Measurements from ENCODE around the gene PREX1.
A peak's percentile ranks its signal among the peaks of the same experiment; 100 is the strongest.
"Not testable (repeated sequence)": the region's sequence is repeated elsewhere in the genome, so short reads cannot be mapped to it uniquely, and the experiment has no call there.

Gene PREX1, protein sequence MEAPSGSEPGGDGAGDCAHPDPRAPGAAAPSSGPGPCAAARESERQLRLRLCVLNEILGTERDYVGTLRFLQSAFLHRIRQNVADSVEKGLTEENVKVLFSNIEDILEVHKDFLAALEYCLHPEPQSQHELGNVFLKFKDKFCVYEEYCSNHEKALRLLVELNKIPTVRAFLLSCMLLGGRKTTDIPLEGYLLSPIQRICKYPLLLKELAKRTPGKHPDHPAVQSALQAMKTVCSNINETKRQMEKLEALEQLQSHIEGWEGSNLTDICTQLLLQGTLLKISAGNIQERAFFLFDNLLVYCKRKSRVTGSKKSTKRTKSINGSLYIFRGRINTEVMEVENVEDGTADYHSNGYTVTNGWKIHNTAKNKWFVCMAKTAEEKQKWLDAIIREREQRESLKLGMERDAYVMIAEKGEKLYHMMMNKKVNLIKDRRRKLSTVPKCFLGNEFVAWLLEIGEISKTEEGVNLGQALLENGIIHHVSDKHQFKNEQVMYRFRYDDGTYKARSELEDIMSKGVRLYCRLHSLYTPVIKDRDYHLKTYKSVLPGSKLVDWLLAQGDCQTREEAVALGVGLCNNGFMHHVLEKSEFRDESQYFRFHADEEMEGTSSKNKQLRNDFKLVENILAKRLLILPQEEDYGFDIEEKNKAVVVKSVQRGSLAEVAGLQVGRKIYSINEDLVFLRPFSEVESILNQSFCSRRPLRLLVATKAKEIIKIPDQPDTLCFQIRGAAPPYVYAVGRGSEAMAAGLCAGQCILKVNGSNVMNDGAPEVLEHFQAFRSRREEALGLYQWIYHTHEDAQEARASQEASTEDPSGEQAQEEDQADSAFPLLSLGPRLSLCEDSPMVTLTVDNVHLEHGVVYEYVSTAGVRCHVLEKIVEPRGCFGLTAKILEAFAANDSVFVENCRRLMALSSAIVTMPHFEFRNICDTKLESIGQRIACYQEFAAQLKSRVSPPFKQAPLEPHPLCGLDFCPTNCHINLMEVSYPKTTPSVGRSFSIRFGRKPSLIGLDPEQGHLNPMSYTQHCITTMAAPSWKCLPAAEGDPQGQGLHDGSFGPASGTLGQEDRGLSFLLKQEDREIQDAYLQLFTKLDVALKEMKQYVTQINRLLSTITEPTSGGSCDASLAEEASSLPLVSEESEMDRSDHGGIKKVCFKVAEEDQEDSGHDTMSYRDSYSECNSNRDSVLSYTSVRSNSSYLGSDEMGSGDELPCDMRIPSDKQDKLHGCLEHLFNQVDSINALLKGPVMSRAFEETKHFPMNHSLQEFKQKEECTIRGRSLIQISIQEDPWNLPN (N-terminal part only)

DNA sequence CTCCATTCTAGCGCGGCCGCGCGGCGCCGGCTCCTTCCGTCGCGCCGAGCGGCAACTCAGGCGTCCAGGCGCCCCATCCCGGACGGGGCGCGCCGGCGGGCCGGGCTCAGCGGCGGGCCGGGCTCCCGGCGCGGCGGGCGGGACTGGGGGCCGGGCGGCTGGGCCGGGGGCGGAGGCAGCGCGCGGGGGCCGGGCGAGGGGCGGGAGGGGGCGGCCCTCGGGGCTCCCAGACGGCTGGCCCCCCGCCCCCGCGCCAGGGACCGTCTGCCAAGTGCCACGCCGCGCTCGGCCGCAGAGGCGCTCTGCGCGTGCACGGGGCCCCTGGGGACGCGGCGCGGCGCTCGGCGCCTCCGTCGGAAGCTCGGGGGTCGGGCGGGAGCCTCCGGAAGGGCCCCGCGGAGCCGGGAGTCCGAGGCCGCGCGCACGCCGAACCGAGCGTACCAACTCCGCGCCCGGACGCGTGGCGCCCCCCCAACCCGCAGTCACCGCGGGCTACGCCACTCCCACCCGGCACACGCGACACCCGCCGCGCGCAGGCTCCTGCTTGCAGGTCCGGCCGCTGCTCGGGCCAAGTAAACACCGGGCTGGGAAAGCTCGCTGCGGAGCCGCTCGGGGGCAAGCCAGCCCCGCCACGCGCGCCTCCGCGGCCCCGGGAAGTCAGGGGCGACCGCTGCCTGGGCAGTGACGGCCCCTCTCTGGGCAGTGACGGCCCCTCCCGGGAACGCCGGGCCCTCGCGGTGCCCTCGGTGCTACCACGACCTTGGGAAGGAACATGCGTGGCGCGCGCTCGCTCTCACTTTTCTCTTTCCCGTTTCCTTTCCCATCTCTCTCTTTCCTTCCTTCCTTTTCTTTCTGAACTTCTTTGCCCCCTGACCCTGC lies at the start of gene PREX1:
PREX1 (minus strand) TSS at position 145 of the 879 bp plus-strand sequence; CDS start at position 6, 139 bp downstream.
- no peaks in the 10 kb centered on the region for H3K9me3 Mint-ChIP-seq
- peaks cover 8% of the 10 kb centered on the region for H3K36me3 Mint-ChIP-seq
- peaks cover 77% of the 10 kb centered on the region for H3K4me1 Mint-ChIP-seq

DNA sequence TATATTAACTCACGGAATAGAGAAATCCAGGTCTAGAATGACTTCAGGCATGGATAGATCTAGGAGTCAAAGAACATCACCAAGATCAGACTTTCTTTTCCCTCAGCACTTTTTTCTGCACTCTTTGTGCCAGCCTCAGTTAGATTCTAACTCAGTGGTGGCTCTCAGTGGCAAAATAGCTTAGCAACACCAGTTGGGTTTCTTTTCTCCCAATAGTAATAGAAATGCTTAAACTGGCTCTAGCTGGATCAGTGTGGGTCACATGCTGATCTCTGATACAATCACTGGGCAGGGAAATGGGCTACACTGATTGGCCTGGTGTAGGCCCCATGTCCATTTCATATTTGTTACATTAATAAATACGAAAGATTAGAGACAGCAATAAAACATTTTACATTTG lies 49.5 kb upstream of the PREX1 start:
- Mint-ChIP-seq H3K36me3 (no peaks in the 10 kb centered on the region), H3K27me3 (no peaks in the 10 kb centered on the region), H3K4me1 (peaks cover 39% of the 10 kb centered on the region), H3K9me3 (no peaks in the 10 kb centered on the region), H3K27ac (no peak overlapping the region), H3K4me3 (no peak overlapping the region)
- no peak for ATAC-seq

More for the DNA sequence above, at the start of gene PREX1:
- peak within 1 kb of the TSS; percentile 96 for H3K27ac Mint-ChIP-seq
- no peaks in the 10 kb centered on the region for H3K27me3 Mint-ChIP-seq
- ATAC-seq: peak; percentile 84
- peak within 1 kb of the TSS; percentile 100 for H3K4me3 Mint-ChIP-seq

DNA sequence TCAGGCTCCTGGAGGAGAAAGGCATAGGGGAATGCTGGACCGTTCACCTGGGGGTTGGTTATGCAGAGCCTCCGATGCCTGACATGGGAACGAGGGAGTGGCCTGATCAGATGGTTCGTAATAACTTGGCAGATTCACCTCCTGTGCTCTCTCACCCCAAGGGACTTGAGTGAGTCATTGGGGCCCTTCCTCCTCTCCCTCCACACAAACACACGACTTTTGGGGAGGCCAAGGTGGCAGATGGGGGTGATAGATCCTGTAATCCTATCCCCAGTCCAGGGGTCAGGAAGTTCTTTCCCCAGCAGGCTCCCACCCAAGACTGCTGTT lies 48.1 kb upstream of the PREX1 start:
- ATAC-seq: peak; percentile 73
- no peaks in the 10 kb centered on the region for H3K9me3 Mint-ChIP-seq
- H3K36me3 Mint-ChIP-seq: no peaks in the 10 kb centered on the region
- H3K27me3 Mint-ChIP-seq: no peaks in the 10 kb centered on the region
- H3K27ac Mint-ChIP-seq: peak overlapping the region; percentile 99
- no peak overlapping the region for H3K4me3 Mint-ChIP-seq
- H3K4me1 Mint-ChIP-seq: peaks cover 39% of the 10 kb centered on the region

DNA sequence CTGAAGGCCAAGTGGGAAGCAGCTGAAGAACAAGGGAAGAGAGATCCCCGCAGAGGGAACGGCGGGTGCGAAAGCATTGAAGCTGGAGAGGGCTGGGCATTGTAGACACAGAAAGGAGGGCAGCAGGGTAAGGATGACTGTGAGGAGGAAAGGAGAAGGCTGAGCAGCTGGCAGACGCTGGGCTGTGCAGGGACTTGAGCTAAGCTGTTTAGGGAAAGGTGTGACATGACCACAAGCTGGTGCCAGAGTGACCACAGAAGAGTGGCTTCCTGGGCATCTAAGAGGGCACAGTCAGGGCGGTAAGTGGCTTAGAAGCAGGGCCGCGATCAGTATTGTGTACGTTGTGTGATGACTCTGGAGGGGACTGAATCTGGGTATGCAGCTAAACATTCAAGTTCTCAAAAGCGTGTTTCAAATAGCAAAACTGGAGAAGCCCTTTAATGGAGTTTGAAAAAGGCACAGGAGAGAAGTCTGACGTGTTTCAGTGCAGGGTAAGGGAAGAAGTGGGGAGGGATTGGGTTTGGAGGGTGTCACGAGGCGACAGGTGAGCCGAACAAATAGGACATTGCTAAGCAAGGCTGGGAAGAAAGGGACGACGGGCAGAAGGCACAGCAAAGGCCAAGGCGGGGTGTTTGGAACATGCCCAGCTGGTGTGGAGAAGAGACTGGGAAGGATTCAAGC lies 47.6 kb upstream of the PREX1 start:
- Mint-ChIP-seq H3K27ac (peak overlapping the region; percentile 99), H3K4me3 (no peak overlapping the region), H3K36me3 (no peaks in the 10 kb centered on the region), H3K27me3 (no peaks in the 10 kb centered on the region), H3K4me1 (peaks cover 39% of the 10 kb centered on the region), H3K9me3 (no peaks in the 10 kb centered on the region)
- no peak for ATAC-seq

DNA sequence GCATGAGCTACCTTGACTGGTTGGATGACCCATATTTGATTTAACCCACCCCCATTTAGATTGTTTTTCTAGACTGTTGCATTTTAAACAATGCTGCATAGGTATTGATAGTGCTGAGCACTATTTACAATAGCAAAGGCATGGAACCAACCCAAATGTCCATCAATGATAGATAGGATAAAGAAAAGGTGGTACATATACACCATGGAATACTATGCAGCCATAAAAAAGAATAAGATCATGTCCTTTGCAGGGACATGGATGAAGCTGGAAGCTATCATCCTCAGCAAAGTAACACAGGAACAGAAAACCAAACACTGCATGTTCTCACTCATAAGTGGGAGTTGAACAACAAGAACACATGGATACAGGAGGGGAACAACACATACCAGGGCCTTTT lies 41.6 kb upstream of the PREX1 start:
- not testable (repeated sequence) for H3K4me3 Mint-ChIP-seq, H3K9me3 Mint-ChIP-seq, H3K27me3 Mint-ChIP-seq, ATAC-seq, H3K27ac Mint-ChIP-seq, H3K36me3 Mint-ChIP-seq
- peaks cover 41% of the 10 kb centered on the region for H3K4me1 Mint-ChIP-seq

DNA sequence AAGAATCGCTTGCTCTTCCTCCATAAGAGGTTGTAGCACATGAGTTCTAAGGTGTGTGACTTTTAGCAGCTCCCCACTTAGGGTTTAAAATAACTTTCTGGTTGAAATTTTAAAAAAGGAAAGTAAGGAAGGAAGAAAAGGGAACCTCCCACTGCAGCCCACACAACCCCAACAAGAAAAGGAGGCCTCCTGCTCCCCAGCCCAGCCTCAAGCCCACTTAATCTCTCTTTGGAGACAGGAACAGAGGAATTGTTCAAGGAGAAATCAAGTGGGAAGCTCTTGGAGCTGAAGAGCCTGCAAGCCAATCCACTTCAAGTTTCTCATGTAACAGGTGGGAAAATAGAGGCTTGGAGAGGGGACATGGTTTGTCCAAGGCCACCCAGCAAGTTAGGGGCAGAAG lies 39.1 kb upstream of the PREX1 start:
- Mint-ChIP-seq H3K27ac (peak overlapping the region; percentile 76), H3K27me3 (no peaks in the 10 kb centered on the region), H3K4me1 (peaks cover 45% of the 10 kb centered on the region), H3K36me3 (no peaks in the 10 kb centered on the region), H3K9me3 (no peaks in the 10 kb centered on the region), H3K4me3 (no peak overlapping the region)
- no peak for ATAC-seq

DNA sequence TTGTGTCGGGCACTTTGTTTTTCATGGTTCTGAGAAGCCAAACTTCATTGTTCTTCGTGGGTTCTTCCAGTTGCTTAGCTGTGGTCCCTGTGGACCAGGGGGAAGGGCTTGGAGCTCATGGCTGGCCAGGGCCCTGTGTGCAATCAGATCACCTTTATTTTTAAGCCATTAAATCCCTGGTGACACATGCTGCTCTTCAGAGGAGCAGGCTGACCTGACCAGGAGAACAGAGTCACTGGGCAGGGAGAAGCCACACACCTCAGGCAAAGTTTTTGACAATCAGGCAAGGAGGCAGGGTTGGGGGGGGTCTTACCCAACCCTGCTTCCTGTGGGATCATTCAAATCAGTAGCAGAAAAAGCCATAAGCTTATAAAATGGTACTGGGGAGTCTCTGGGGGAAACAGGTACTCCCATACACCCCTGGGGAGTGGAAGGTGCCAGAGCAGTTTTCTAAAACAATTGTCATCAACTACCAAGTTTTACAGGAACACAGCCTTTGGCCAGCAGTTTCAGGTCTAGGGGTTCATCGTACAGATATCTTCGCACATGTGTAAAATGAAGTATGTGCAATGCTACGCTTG lies 37.0 kb upstream of the PREX1 start:
- H3K9me3 Mint-ChIP-seq: no peaks in the 10 kb centered on the region
- H3K4me1 Mint-ChIP-seq: peaks cover 61% of the 10 kb centered on the region
- no peak for ATAC-seq
- no peaks in the 10 kb centered on the region for H3K27me3 Mint-ChIP-seq
- peak overlapping the region; percentile 70 for H3K27ac Mint-ChIP-seq
- no peak overlapping the region for H3K4me3 Mint-ChIP-seq
- no peaks in the 10 kb centered on the region for H3K36me3 Mint-ChIP-seq

DNA sequence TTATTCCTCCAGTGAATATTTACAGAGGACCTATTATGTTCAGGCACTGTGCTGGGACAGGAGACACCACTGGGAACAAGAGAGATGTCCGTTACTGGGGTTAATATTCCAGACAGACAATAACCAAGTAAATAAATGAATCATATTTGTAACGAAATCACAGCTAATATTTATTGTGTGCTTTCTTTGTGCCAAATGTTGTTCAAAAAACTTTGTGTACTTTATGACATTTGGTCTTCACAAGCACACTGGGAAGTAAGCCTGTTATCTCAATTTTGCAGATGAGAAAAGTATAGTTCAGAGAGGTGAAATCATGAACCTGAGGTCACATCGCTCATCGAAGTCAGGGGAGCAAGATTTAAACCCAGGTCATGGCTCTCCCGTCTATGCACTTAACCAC lies 36.5 kb upstream of the PREX1 start:
- no peak overlapping the region for H3K4me3 Mint-ChIP-seq
- peak overlapping the region; percentile 70 for H3K27ac Mint-ChIP-seq
- no peaks in the 10 kb centered on the region for H3K27me3 Mint-ChIP-seq
- peaks cover 67% of the 10 kb centered on the region for H3K4me1 Mint-ChIP-seq
- no peaks in the 10 kb centered on the region for H3K9me3 Mint-ChIP-seq
- ATAC-seq: no peak
- H3K36me3 Mint-ChIP-seq: no peaks in the 10 kb centered on the region

DNA sequence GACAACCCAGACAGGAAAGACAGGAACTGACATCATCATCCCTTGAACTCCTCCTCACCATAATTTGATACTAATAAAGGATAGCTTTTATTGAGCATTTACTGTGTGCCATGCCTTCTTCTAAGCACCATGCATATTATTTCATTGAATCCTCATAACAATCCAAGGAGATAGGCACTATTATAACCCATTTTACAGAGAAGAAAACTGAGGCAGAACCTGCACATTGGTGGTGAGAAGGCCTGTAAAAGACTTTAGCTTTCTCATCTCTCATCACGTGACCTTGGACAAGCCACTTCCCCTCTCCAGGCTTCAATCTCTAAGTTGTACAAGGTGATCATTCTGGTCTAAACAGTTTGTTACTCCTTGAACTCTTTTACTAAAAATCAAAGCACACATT lies 34.5 kb upstream of the PREX1 start:
- Mint-ChIP-seq H3K4me1 (peaks cover 71% of the 10 kb centered on the region), H3K4me3 (no peak overlapping the region), H3K36me3 (no peaks in the 10 kb centered on the region), H3K27ac (no peak overlapping the region), H3K27me3 (no peaks in the 10 kb centered on the region), H3K9me3 (no peaks in the 10 kb centered on the region)
- no peak for ATAC-seq

DNA sequence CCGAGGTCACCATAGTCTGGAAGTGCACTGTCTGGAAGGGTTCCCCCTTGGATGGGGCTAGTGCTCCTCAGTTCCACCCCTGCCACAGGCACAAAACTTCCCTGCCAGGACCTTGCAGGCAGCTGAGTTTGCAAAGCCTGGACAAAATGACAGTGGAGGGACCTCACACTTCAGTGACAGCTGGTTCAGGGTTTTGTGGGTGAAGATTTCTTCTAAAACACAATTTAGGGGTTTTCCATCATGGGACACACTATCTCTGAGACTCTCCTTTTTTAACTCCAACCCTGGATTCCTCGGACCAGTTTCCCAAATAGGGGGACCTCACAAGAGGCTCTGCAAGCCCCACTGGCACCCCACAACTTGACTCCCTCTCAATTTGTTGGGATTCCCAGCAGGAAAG lies 33.6 kb upstream of the PREX1 start:
- Mint-ChIP-seq H3K4me1 (peaks cover 71% of the 10 kb centered on the region), H3K9me3 (no peaks in the 10 kb centered on the region), H3K36me3 (no peaks in the 10 kb centered on the region), H3K27me3 (no peaks in the 10 kb centered on the region), H3K4me3 (no peak overlapping the region), H3K27ac (peak overlapping the region; percentile 30)
- ATAC-seq: no peak

DNA sequence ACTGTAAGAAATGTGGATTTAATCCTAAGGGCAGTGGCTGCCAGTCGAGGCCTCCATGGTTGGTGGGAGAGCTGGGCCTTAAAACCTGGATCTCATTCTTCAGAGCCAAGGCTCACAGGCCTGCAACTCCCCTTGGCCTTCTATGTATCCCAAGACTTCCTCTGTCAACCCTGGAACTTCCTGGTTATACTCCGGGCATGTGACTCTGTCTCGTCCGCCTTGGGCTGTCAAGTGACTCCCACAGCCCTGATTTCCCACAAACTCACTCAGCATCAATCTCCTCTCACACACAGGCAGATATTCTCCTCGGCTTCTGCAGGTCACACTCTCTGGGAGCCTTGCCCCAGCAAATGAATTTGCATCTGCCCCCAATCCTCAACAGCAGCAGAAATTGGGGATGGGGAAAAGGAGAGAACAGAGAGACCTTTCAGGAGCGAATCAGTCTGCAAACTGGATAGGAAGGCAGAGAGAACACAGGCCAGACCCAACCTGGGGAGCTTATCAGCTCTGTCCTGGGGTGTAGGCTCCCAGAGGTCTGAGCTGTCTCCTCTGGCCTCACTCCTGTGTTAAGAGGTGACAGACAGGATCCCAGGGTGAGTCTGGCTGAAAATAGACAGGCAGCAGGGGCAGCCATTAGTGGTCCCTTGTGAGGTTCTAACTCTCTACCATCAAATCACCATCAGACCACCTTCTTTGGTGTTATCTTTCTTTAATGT lies 30.4 kb upstream of the PREX1 start:
- peak overlapping the region; percentile 10 for H3K27ac Mint-ChIP-seq
- no peak for ATAC-seq

DNA sequence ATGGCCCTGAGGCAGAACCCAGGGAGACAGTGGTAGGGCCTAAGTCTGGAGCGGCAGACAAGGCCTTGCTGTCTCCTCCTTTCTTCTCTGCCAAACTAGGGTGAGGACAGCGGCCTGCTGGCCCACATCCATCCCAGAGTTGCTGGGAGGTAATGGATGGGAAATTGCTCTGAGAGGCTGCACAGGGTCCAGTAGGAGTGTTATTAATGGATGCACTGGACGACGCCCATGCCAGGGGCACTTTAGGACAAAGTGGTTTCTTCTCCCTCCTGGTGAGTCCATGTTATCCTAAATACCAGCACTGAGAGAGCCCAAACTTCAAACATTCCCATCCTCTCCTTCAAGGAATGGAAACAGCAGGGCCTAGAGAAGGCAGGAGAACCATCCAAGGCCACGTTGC lies 28.3 kb upstream of the PREX1 start:
- Mint-ChIP-seq H3K4me1 (peaks cover 55% of the 10 kb centered on the region), H3K36me3 (no peaks in the 10 kb centered on the region), H3K27me3 (no peaks in the 10 kb centered on the region), H3K9me3 (peaks cover 3% of the 10 kb centered on the region), H3K4me3 (no peak overlapping the region), H3K27ac (peak overlapping the region; percentile 67)
- no peak for ATAC-seq

More for the DNA sequence above, 30.4 kb upstream of the PREX1 start:
- Mint-ChIP-seq H3K36me3 (no peaks in the 10 kb centered on the region), H3K27me3 (no peaks in the 10 kb centered on the region), H3K4me3 (no peak overlapping the region), H3K4me1 (peaks cover 75% of the 10 kb centered on the region), H3K9me3 (peaks cover 1% of the 10 kb centered on the region)

DNA sequence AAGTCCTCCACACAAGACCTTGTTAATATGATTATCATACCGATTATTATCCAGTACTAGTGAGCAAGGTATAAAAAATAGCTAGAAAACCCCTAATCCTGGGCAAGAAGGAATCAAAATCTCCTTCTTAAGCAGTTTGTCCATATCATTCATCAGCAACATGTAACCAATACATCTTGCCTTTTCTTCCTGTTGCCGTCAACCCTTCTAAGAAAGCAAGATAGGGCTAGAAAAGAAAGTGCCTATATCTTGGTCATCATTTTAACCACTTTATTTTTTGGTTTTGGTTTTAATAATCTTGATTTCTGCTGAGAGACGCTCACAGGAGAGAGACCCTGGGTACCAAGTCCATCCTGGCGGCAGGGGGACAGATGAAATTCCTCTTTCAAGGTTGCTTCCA lies 27.2 kb upstream of the PREX1 start:
- Mint-ChIP-seq H3K9me3 (peaks cover 3% of the 10 kb centered on the region), H3K36me3 (no peaks in the 10 kb centered on the region), H3K4me3 (no peak overlapping the region), H3K4me1 (peaks cover 59% of the 10 kb centered on the region), H3K27me3 (no peaks in the 10 kb centered on the region), H3K27ac (peak overlapping the region; percentile 67)
- no peak for ATAC-seq

Data from stimulated activated memory B cell treated with anti-CD40 and anti-IgM and Interleukin-4, amounts not matched to agents 10 μg/mL and 1 μg/mL and 100 μg/mL, for 72 hours (primary cell).